ENCODE results near the gene ZBTB21.

Gene ZBTB21

GRCh38 chr21:41979751-41980369 is 30.3 kb downstream of the ZBTB21 start:
- TF ChIP-seq, protein P1, sequence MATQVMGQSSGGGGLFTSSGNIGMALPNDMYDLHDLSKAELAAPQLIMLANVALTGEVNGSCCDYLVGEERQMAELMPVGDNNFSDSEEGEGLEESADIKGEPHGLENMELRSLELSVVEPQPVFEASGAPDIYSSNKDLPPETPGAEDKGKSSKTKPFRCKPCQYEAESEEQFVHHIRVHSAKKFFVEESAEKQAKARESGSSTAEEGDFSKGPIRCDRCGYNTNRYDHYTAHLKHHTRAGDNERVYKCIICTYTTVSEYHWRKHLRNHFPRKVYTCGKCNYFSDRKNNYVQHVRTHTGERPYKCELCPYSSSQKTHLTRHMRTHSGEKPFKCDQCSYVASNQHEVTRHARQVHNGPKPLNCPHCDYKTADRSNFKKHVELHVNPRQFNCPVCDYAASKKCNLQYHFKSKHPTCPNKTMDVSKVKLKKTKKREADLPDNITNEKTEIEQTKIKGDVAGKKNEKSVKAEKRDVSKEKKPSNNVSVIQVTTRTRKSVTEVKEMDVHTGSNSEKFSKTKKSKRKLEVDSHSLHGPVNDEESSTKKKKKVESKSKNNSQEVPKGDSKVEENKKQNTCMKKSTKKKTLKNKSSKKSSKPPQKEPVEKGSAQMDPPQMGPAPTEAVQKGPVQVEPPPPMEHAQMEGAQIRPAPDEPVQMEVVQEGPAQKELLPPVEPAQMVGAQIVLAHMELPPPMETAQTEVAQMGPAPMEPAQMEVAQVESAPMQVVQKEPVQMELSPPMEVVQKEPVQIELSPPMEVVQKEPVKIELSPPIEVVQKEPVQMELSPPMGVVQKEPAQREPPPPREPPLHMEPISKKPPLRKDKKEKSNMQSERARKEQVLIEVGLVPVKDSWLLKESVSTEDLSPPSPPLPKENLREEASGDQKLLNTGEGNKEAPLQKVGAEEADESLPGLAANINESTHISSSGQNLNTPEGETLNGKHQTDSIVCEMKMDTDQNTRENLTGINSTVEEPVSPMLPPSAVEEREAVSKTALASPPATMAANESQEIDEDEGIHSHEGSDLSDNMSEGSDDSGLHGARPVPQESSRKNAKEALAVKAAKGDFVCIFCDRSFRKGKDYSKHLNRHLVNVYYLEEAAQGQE (IDR thresholded peaks at IDR 0.05; ENCODE audit: insufficient read depth in 1 of 2, low read depth in 2 of 2, low read length in 2 of 2): no peak
- no peak for TF ChIP-seq TAF1 (IDR thresholded peaks at IDR 0.05; ENCODE audit: borderline replicate concordance, insufficient read depth, low read length)
- no peak for TF ChIP-seq FOXP2 (optimal IDR thresholded peaks at IDR 0.05; ENCODE audit: borderline replicate concordance, extremely low read depth, extremely low read length, insufficient read depth)
- no peak for TF ChIP-seq SIN3A (IDR thresholded peaks at IDR 0.05; ENCODE audit: borderline replicate concordance, insufficient read depth, low read length)
- no peak for TF ChIP-seq POLR2AphosphoS5 (IDR thresholded peaks at IDR 0.05; ENCODE audit: low read depth, low read length)

DNA sequence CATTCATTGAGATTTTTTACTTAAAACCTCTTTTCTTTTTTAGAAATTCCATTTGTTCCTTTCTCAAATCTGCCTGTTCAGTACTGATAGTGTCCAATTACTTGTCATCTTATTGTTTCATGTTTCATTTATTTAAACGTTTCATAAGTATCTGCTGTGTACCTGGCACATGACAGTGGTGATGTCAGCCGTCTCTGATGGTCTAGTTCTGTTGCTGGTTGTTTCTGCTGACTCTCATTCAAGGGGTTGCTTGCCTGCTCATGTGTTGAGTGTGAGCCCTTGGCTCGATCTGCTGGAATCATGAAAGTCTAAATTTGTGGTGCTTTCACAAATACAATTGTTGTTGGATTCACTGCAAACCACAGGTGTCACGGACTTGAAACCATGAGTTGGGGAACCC is 30.8 kb downstream of the ZBTB21 start:
- TF ChIP-seq SIN3A (IDR thresholded peaks at IDR 0.05; ENCODE audit: borderline replicate concordance, insufficient read depth, low read length): no peak
- TF ChIP-seq FOXP2 (optimal IDR thresholded peaks at IDR 0.05; ENCODE audit: borderline replicate concordance, extremely low read depth, extremely low read length, insufficient read depth): no peak
- TF ChIP-seq, protein P1 (IDR thresholded peaks at IDR 0.05; ENCODE audit: insufficient read depth in 1 of 2, low read depth in 2 of 2, low read length in 2 of 2): no peak
- no peak for TF ChIP-seq TAF1 (IDR thresholded peaks at IDR 0.05; ENCODE audit: borderline replicate concordance, insufficient read depth, low read length)
- no peak for TF ChIP-seq POLR2AphosphoS5 (IDR thresholded peaks at IDR 0.05; ENCODE audit: low read depth, low read length)

DNA sequence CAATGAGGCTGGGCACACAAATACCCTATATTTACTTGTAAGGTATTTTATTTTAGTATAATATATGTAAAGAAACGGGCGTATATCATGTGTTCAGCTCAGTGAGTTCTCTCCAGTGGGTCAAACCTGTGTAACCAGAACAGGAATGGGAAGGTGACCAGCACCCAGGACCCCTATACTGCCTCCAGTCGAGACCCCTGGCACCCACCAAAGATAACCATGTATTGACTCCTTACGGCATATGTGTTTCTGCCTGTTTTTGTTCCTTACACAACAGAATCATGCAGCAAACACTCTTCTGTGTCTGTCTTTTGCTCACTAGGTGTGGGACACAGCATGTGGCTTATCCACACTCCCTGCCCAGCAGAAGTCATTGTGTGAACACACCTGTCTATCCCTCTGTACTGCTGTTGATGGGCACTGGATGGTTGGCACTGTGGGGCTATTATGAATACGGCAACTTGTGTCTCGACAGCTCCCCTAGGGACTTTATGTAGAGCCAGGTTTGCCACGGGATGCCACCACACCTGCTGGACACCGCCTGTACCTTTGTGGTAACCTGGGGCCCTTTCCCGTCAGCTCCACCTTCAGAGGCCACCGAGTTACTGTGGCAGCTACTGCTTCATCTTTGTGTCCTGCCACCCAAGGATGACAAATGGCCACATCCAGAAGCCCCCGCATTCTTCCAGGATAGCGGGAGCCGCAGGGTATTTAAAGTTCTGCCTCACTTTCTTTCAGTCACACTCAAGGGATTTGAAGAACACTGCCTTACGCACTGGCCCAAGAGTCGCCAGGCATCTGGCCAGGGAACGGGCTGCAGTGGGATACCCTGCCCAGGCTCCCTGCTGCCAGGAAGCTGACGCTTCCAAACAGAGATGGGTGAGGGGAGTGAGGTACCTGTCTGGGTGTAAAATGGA is 32.9 kb downstream of the ZBTB21 start:
- TF ChIP-seq TAF1 (IDR thresholded peaks at IDR 0.05; ENCODE audit: borderline replicate concordance, insufficient read depth, low read length) (no peak), FOXP2 (optimal IDR thresholded peaks at IDR 0.05; ENCODE audit: borderline replicate concordance, extremely low read depth, extremely low read length, insufficient read depth) (no peak), POLR2AphosphoS5 (IDR thresholded peaks at IDR 0.05; ENCODE audit: low read depth, low read length) (no peak), SIN3A (IDR thresholded peaks at IDR 0.05; ENCODE audit: borderline replicate concordance, insufficient read depth, low read length) (no peak)
- TF ChIP-seq, protein P1 (IDR thresholded peaks at IDR 0.05; ENCODE audit: insufficient read depth in 1 of 2, low read depth in 2 of 2, low read length in 2 of 2): no peak

DNA sequence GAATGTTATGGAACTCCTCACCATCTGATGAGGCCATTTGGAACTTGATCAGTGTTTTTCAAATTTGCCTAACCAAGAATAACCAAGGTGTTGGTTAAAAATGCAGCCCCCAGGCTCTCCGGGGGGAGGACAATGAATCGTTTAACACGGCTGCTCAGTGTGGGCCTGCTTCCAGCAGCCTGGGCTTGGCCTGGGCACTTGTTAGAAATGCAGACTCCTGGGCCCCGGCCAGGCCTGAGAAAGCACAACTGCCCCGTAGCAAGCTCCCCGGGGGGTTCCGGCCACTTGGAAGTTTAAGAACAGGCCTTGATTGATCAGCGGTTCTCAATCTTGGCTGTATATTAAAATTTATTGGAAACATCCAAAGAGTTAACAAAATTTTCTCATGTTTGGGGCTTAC is 33.5 kb downstream of the ZBTB21 start:
- TF ChIP-seq POLR2AphosphoS5 (IDR thresholded peaks at IDR 0.05; ENCODE audit: low read depth, low read length): no peak
- no peak for TF ChIP-seq SIN3A (IDR thresholded peaks at IDR 0.05; ENCODE audit: borderline replicate concordance, insufficient read depth, low read length)
- TF ChIP-seq, protein P1 (IDR thresholded peaks at IDR 0.05; ENCODE audit: insufficient read depth in 1 of 2, low read depth in 2 of 2, low read length in 2 of 2): no peak
- TF ChIP-seq FOXP2 (optimal IDR thresholded peaks at IDR 0.05; ENCODE audit: borderline replicate concordance, extremely low read depth, extremely low read length, insufficient read depth): no peak

All from PFSK-1 (cell line).